GM13976 (cell line): ENCODE data around the gene ARHGAP18.

ENCODE experiments used
- DNase-seq: peaks from one replicate; pipeline ENCODE4 v3.0.0; 2012; ENCODE audit warnings: low spot score
- in situ Hi-C: fragments of 300-500 bp; cut with MboI; formaldehyde crosslinking; loops from one replicate; pipeline ENCODE4 v1.12.0; 2022; ENCODE audit warnings: low sequenced_read_pairs, mixed read lengths, inconsistent platforms; ENCODE audit not compliant: unreplicated experiment
- TF ChIP-seq, protein P1 (sequence below): IDR thresholded peaks from 2 replicates; pipeline ENCODE4 v1.5.1; 2012; ENCODE audit warnings: borderline replicate concordance, mild to moderate bottlenecking; ENCODE audit not compliant: insufficient read depth; ENCODE audit errors: extremely low read depth, missing control alignments, control extremely low read depth

Gene ARHGAP18

GRCh38 chr6:129683601-129684322 is 26.2 kb downstream of the ARHGAP18 start:
- TF ChIP-seq, protein P1, sequence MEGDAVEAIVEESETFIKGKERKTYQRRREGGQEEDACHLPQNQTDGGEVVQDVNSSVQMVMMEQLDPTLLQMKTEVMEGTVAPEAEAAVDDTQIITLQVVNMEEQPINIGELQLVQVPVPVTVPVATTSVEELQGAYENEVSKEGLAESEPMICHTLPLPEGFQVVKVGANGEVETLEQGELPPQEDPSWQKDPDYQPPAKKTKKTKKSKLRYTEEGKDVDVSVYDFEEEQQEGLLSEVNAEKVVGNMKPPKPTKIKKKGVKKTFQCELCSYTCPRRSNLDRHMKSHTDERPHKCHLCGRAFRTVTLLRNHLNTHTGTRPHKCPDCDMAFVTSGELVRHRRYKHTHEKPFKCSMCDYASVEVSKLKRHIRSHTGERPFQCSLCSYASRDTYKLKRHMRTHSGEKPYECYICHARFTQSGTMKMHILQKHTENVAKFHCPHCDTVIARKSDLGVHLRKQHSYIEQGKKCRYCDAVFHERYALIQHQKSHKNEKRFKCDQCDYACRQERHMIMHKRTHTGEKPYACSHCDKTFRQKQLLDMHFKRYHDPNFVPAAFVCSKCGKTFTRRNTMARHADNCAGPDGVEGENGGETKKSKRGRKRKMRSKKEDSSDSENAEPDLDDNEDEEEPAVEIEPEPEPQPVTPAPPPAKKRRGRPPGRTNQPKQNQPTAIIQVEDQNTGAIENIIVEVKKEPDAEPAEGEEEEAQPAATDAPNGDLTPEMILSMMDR = no peak
- in situ Hi-C loops = no loop called here
- DNase-seq = peak; percentile 84

DNA sequence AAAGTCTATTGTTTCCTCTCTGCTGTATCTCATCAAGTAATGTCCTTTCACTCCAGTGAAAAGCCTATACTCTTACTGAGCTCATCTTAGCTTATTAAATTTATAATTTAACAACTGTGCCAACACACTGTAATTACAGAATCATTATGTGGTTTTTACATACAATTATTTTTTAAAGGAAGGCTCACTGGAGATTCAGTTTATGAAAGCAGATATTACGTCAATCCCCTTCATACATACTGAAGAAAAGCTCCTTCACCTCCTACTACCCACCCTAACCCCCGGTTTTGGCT is 28.1 kb downstream of the ARHGAP18 start:
- in situ Hi-C loops = no loop called here

DNA sequence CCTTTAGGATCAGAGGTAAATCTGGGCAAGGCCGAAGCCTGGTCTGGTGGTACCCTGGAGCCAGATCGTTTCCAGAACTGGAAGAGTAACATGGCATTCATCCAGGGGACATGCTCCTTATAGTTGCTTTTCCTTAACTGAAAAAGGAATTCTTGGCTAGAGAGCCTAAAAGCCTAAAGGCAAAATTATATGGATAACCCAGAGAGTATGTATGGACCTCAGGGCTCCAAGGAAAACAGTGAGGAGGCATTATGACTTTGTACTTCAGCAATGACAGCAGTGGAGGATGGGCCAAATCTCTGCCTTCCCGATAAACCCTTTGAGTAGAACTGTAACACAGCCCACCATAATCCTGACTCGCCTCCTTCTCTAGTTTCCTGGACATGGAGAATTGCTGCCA is 29.3 kb downstream of the ARHGAP18 start:
- no peak for DNase-seq
- TF ChIP-seq, protein P1 = no peak
- in situ Hi-C loops = no loop called here

More for the DNA sequence above, 28.1 kb downstream of the ARHGAP18 start:
- DNase-seq = no peak
- TF ChIP-seq, protein P1 = no peak

GRCh38 chr6:129679758-129680157 is 30.2 kb downstream of the ARHGAP18 start:
- in situ Hi-C loops = no loop called here
- TF ChIP-seq, protein P1 = no peak
- DNase-seq = no peak

DNA sequence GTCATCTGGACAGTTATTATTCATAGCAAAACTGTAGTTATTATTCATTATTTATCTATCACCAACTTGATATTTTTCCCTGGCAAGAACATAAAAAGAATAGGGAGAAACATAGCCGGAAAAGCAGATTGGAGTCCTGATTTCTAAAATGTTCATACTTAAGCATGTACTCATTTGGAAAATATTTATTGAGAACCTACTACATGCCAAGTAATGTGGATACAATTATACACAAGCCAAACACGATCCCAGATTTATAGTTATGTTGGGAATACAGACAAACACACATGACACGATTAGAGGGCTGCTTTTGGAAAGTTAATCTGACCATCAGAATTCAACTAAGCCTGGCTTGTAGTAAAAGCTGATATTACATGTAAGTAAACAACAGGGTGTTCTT is 30.7 kb downstream of the ARHGAP18 start:
- in situ Hi-C loops = no loop called here
- DNase-seq = no peak
- TF ChIP-seq, protein P1 = no peak

DNA sequence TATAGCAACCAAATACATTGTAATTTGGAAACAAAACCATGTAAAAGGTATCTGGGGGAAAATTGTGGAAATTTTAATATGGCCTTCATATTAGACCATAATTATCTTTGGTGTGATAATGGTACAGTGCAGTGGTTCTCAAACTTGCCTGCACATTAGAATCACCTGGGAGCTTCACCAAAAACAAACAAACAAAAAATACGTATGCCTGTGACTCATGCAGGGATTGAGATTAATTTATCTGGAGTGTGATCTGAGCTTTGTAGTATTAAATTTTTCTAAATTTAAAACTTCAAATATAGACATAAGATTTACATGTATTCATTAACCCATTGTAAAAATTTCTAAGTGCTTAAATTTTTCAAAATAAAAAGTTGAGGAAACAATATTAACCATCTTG is 31.5 kb downstream of the ARHGAP18 start:
- TF ChIP-seq, protein P1 = no peak
- no peak for DNase-seq
- in situ Hi-C loops = no loop called here
